ENCODE results near the gene SPATA33. TPM values are rescaled to one million over a fixed set of nuclear protein-coding genes. Genes with fewer than 3 reads are reported as not detected.

SPATA33 gene
- total RNA-seq, 1 donor from 2014 or later: 14.6 TPM

DNA sequence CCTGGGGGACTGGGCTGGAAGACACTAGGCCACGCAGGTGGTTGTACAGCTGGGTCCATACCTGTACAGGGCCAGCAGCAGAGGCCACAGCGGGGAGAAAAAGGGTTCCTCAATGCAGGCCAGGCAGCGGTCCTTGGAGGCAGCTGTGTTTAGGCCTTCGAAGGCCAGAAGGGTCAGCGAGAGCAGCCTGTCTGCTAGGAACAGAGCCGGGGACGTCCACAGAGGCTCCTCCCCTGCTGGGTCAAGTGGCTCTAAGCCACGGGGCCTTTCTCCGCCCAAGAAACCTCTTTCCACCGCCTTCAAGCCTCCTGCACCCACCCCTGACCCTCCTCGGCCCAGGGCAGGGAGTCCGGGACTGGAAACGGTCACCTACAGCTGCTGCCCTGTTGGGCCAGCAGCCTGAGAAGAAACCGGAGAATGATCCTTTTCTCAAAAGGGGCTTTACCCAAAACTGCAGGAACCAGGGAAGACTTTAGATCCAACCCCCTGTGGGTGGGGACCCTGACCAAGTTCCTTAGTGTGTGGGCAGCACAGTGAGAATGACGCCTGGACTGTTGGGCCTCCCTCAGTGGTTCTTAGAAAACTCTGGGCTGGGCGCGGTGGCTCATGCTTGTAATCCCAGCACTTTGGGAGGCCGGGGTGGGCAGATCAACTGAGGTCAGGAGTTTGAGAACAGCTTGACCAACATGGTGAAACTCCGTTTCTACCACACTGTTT, 52.2 kb downstream of the SPATA33 start:
- intact Hi-C loops (cut with micrococcal nuclease): loop anchor here (10.0 kb wide), 2 partner anchors 55 to 465 kb away; no protein-coding TSS in a partner anchor
- Mint-ChIP-seq H3K27me3 (no peaks in the 10 kb centered on the region), H3K4me3 (peak overlapping the region; percentile 59), H3K9me3 (no peaks in the 10 kb centered on the region), H3K4me1 (peaks cover 8% of the 10 kb centered on the region), H3K27ac (no peak overlapping the region), H3K36me3 (ENCODE audit: low read depth) (peaks cover 8% of the 10 kb centered on the region)
- no peak for DNase-seq

DNA sequence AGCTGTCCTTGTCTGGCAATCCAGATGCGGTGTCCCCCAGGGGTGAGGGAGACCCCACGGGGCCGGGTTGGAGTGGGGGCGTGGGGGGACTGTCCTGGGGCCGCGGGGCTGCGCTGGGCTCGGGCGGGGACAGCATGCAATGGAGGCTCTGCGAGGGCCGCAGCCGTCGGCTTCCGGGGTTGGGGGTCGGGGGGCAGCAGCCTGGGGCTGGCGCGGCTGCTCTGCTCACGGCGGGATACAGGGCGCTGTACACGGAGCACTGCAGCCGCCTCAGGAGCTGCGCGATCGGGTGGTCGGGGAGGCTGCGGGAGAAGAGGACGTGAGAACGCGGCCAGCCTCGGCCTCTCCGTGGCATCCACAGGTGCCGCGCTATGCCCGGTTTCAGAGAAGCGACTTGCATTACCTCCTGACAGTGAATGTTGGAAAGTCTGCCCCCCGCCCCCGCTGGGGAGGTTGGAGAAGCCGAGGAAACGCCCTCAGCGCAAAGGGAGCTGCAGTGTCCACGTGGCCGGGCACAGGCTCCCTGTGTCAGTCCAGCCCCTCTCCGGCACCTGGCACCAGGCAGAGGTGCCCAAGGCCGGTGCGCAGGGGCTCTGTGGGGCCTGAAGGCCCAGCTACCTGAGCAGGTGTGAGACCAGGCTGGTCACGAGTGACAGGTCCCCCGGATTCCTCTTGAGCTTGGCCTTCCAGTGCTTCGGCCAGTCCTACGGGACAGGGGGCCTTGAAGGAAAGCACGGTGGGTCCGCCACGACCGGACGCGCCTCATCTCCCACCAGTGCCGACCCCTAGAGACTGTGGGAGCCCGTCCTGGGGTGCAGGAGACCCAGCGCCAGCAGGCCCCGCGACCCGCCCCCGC, 53.3 kb downstream of the SPATA33 start:
- H3K9me3 Mint-ChIP-seq: no peaks in the 10 kb centered on the region
- peaks cover 10% of the 10 kb centered on the region for H3K36me3 Mint-ChIP-seq (ENCODE audit: low read depth)
- H3K27me3 Mint-ChIP-seq: no peaks in the 10 kb centered on the region
- no peak for DNase-seq
- no peak overlapping the region for H3K27ac Mint-ChIP-seq
- intact Hi-C loops (cut with micrococcal nuclease): loop anchor here (1.0 kb wide), 2 partner anchors 9 to 10 kb away; partner anchors contain the start of gene ZNF276
- no peak overlapping the region for H3K4me3 Mint-ChIP-seq
- H3K4me1 Mint-ChIP-seq: peaks cover 7% of the 10 kb centered on the region

DNA sequence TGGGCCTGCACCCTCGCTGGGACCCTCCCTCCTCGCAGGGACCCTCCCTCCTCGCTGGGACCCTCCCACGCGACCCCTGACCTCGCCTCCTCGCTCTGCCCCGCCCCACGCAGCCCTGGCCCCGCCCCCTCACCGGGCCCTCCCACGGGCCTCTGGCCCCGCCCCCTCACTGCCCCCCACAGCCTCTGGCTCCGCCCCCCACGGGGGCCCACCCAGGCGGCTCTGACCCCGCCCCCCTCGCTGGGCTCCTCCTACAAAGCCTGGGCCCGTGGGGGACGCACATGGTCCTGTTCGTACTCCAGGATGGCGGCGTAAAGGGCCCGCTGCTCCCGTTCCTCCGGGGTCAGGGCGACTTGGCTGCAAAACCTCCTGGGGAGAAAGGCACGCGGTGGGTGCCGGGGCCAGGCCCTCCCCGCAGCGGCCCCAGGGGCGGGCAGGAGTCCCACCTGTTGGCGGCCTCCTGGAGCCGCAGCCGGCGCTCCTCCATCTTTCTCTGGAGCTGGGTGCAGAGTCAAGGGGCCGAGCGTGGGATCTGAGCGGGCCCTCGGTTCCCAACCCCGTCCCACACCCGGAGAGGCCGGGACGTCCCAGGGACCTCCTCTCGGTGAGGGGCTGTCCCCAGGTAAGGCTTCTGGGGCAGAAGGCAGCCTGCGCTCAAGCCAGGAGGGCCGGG, 54.1 kb downstream of the SPATA33 start:
- H3K4me1 Mint-ChIP-seq: peaks cover 4% of the 10 kb centered on the region
- H3K27ac Mint-ChIP-seq: peak overlapping the region; percentile 85
- H3K27me3 Mint-ChIP-seq: no peaks in the 10 kb centered on the region
- intact Hi-C loops (cut with micrococcal nuclease): loop anchor here (1.0 kb wide), 2 partner anchors 9 to 10 kb away; partner anchors contain the start of gene ZNF276
- H3K9me3 Mint-ChIP-seq: no peaks in the 10 kb centered on the region
- H3K36me3 Mint-ChIP-seq (ENCODE audit: low read depth): peaks cover 12% of the 10 kb centered on the region
- peak overlapping the region; percentile 85 for H3K4me3 Mint-ChIP-seq
- peak; percentile 93 for DNase-seq

DNA sequence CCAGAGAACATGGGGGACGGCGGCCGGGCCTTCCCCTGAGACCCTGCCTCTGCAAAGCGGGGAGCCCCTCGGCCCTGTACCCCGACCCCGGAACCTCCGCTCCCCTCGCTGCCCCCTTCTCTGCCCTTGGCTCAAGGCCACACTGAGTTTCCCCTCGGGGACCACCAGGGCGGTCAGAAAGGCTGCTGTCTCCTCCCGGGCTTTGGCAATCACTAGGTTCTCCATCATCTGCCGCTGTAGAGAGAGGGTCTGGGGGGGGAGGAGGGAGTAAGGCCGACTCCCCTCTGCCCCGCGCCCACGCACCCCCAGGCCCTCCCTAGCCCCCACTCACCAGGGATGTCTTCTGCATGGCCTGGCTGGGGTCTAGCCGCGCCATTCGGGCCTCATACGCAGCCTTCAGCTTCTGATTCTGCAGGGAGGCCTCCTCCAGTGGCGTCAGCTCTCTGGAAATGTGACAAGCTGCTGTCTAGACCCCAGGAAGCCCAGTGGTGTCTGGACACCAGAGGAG, 54.7 kb downstream of the SPATA33 start:
- Mint-ChIP-seq H3K4me3 (peak overlapping the region; percentile 85), H3K36me3 (ENCODE audit: low read depth) (peaks cover 15% of the 10 kb centered on the region), H3K4me1 (peaks cover 4% of the 10 kb centered on the region), H3K9me3 (no peaks in the 10 kb centered on the region), H3K27ac (peak overlapping the region; percentile 85), H3K27me3 (no peaks in the 10 kb centered on the region)
- no peak for DNase-seq
- intact Hi-C loops (cut with micrococcal nuclease): no loop called here

DNA sequence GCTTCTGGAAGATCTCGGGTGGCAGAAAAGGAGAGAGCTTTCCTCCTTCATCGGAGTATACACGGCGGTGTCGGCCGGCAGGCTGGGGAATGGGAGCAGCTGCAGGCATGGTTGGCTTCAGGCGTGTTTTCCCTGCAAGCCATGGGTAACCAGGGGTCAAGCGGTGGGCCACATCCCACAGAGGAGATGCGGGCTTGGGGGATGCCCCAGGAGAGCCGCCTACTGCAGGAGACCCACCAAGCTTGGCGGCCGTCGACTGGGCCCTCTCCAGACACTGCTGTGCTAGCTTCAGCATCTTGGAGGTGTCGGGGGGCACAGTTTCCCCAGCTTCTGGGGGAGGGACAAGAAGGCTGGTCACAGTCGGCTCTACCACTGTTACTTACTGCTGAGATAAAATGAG, 58.9 kb downstream of the SPATA33 start:
- Mint-ChIP-seq H3K4me1 (peaks cover 22% of the 10 kb centered on the region), H3K27me3 (no peaks in the 10 kb centered on the region), H3K36me3 (ENCODE audit: low read depth) (peaks cover 26% of the 10 kb centered on the region), H3K27ac (no peak overlapping the region), H3K4me3 (no peak overlapping the region), H3K9me3 (no peaks in the 10 kb centered on the region)
- DNase-seq: no peak
- intact Hi-C loops (cut with micrococcal nuclease): no loop called here

DNA sequence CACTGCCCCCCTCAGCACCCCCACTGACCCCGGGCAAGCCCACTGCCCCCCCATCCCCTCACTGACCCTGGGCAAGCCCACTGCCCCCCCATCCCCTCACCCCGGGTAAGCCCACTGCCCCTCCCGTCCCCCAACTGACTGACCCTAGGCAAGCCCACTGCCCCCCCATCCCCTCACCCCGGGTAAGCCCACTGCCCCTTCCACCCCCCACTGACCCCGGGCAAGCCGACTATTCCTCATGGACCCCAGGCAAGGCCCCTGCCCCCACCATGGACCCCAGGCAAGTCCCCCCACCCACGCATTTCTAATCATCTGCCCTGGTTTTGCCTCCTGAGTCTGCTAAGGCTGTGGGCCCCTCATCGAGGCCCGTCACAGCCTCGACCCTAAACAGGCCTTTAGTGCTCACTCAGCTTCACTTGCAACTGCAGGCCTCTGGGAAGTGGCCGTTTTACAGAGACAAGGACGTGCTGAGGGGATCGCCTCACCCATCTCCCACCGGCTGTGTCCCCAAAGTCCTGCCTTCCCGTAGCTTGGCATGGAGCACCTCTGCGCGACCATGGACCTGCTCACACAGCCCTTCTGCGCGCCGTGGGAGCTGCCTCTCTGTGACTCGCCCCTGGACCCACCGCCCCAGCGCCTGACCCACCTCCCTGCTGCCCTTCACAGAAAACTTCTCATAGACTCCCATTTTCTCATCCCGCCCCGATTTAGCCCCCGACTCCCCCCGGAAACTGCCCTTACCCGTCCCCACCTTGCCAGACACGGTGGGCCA, 59.5 kb downstream of the SPATA33 start:
- Mint-ChIP-seq H3K36me3 (ENCODE audit: low read depth) (peaks cover 26% of the 10 kb centered on the region), H3K27me3 (no peaks in the 10 kb centered on the region), H3K4me3 (no peak overlapping the region), H3K4me1 (peaks cover 22% of the 10 kb centered on the region), H3K27ac (peak overlapping the region; percentile 25), H3K9me3 (no peaks in the 10 kb centered on the region)
- intact Hi-C loops (cut with micrococcal nuclease): no loop called here
- DNase-seq: no peak

DNA sequence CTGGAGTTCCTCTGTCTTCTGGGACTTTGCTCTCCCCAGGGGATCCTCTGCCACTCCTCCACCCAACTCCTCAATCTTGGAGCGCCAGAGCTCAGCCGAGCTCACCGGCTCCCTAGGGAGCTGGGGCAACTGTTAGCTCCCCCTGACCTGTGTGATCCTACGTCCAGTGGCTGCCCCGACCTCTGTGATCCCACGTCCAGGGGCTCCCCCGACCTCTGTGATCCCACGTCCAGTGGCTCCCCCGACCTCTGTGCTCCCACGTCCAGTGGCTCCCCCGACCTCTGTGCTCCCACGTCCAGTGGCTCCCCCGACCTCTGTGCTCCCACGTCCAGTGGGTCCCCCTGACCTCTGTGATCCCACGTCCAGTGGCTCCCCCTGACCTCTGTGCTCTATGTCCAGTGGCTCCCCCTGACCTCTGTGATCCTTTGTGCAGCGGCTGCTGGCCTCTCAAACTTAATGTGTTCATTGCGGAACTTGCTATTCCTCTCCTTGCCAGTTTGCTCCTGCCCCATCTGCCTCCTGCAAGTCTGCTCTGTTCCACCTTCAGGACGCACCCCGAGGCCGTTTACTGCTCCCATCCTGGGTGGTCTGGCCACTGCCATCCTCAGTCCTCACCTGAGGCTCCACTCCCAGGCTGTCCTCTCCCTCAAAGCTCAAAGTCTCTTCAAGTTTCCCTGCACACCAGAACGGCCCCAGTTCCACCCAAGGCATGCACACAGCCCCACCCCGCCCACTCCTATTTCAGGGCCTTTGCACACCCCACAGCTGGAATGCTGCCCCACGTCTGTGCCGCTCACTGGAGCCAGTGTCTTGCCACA, 60.3 kb downstream of the SPATA33 start:
- Mint-ChIP-seq H3K9me3 (no peaks in the 10 kb centered on the region), H3K4me1 (peaks cover 28% of the 10 kb centered on the region), H3K36me3 (ENCODE audit: low read depth) (peaks cover 32% of the 10 kb centered on the region), H3K27me3 (no peaks in the 10 kb centered on the region), H3K27ac (no peak overlapping the region), H3K4me3 (no peak overlapping the region)
- intact Hi-C loops (cut with micrococcal nuclease): no loop called here
- no peak for DNase-seq

Other genes starting within 250 kb of the SPATA33 start
- gene ANKRD11, start 167.3 kb upstream of the SPATA33 start, total RNA-seq: 152 TPM in 2 replicates
- gene SPG7, start 149.4 kb upstream of the SPATA33 start, total RNA-seq: 109 and 110 TPM in 2 replicates
- 2,234 and 2,296 TPM in 2 replicates for gene RPL13, start 97.2 kb upstream of the SPATA33 start, total RNA-seq
- 46.6 and 56.0 TPM in 2 replicates for gene CPNE7, start 82.1 kb upstream of the SPATA33 start, total RNA-seq
- not detected in 2 replicates for gene DPEP1, start 44.2 kb upstream of the SPATA33 start, total RNA-seq
- 83.7 and 84.3 TPM in 2 replicates for gene CHMP1A, start 128 bp upstream of the SPATA33 start, total RNA-seq
- gene CDK10, start 28.9 kb downstream of the SPATA33 start, total RNA-seq: 104 and 108 TPM in 2 replicates
- gene SPATA2L, start 43.9 kb downstream of the SPATA33 start, total RNA-seq: 12.8 and 13.2 TPM in 2 replicates
- gene VPS9D1, start 63.1 kb downstream of the SPATA33 start, total RNA-seq: 3.6 and 3.9 TPM in 2 replicates
- 32.9 and 33.3 TPM in 2 replicates for gene ZNF276, start 63.7 kb downstream of the SPATA33 start, total RNA-seq
- gene FANCA, start 158.8 kb downstream of the SPATA33 start, total RNA-seq: 226 and 237 TPM in 2 replicates
- 1.9 and 2.0 TPM in 2 replicates for gene SPIRE2, start 170.6 kb downstream of the SPATA33 start, total RNA-seq
- gene TCF25, start 215.8 kb downstream of the SPATA33 start, total RNA-seq: 192 and 194 TPM in 2 replicates